ENCODE data around the gene PTH1R. TPM values are rescaled to one million over a fixed set of nuclear protein-coding genes. Genes with fewer than 3 reads are reported as not detected.

Gene PTH1R
- total RNA-seq, 1 experiment from 2014 or later: 0.32 TPM

- CTCF ChIA-PET: no interaction called here
- no peaks in the 10 kb centered on the region for H3K9me3 ChIP-seq (ENCODE audit: control insufficient read depth in 1 of 2, insufficient read depth in 1 of 2, low read depth in 1 of 2, low read length in 2 of 2)
Observed at GRCh38 chr3:46907271-46907670, 29.8 kb downstream of the PTH1R start.

More at GRCh38 chr3:46907271-46907670, 29.8 kb downstream of the PTH1R start:
- Histone ChIP-seq H3K9me2 (ENCODE audit: insufficient read depth) (no peaks in the 10 kb centered on the region), H3K4me3 (replicated peaks in 1 of 2; ENCODE audit: low read depth in 1 of 2, low read length in 2 of 2) (no peak overlapping the region), H3K9ac (ENCODE audit: low read length) (no peak overlapping the region), H3K79me2 (ENCODE audit: insufficient read depth, low read length) (no peaks in the 10 kb centered on the region), H3K27ac (ENCODE audit: low read depth, low read length) (no peak overlapping the region), H2AFZ (ENCODE audit: low read depth, low read length, poor library complexity, severe bottlenecking) (no peak overlapping the region), H4K20me1 (ENCODE audit: insufficient read depth) (no peaks in the 10 kb centered on the region), H3K27me3 (ENCODE audit: insufficient read depth, low read length) (no peaks in the 10 kb centered on the region), H3K36me3 (ENCODE audit: control insufficient read depth in 1 of 2, insufficient read depth in 2 of 2, low read length in 2 of 2) (no peaks in the 10 kb centered on the region), H3K4me2 (ENCODE audit: low read length) (no peak overlapping the region), H3K4me1 (ENCODE audit: control insufficient read depth in 1 of 2, insufficient read depth in 2 of 2, low read length in 2 of 2) (peaks cover 0 to 19% of the 10 kb centered on the region in 2 experiments; a peak in 3 of 4 replicates)
- ATAC-seq (no peak), DNase-seq (ENCODE audit: low read depth, low spot score) (no peak)
- intact Hi-C loops (cut with micrococcal nuclease): no loop called here
- ChIA-PET RAD21 (ENCODE audit: low non-redundant PET in 1 of 2, low total read pairs in 2 of 2, uncharacterized antibody in 2 of 2, unreplicated experiment in 2 of 2) (no interaction called here), POLR2A (no interaction called here)
- no TSS peak for BruUV-seq (replicated peaks)
- no peak for TF ChIP-seq RAD21 (IDR thresholded peaks at IDR 0.05; ENCODE audit: low read depth)
- no peak for TF ChIP-seq ZBTB33 (IDR thresholded peaks at IDR 0.05; ENCODE audit: extremely low read depth, insufficient replicate concordance, low read length)
- no peak for TF ChIP-seq SRF (IDR thresholded peaks at IDR 0.05; ENCODE audit: low read depth)
- no peak for TF ChIP-seq TCF7L2 (IDR thresholded peaks at IDR 0.05; ENCODE audit: borderline replicate concordance, extremely low read depth, insufficient read depth, insufficient read length)
- no peak for TF ChIP-seq EGR1 (IDR thresholded peaks at IDR 0.05; ENCODE audit: low read depth)
- TF ChIP-seq ATF3 (IDR thresholded peaks at IDR 0.05): no peak
- no peak for TF ChIP-seq FOSL1 (IDR thresholded peaks at IDR 0.05; ENCODE audit: low read depth)
- no peak for TF ChIP-seq CBX3 (IDR thresholded peaks at IDR 0.05; ENCODE audit: low read depth)
- no peak for TF ChIP-seq CTCF (IDR thresholded peaks at IDR 0.05 in 2 of 3, conservative IDR thresholded peaks at IDR 0.05 in 1 of 3; ENCODE audit: borderline replicate concordance in 1 of 3, insufficient read depth in 1 of 3, low read depth in 2 of 3, low read length in 2 of 3)
- TF ChIP-seq EZH2 (IDR thresholded peaks at IDR 0.05): no peak
- TF ChIP-seq ELF1 (IDR thresholded peaks at IDR 0.05; ENCODE audit: borderline replicate concordance, low read depth): no peak
- TF ChIP-seq SIN3A (IDR thresholded peaks at IDR 0.05; ENCODE audit: low read depth): no peak
- no peak for TF ChIP-seq EZH2phosphoT487 (IDR thresholded peaks at IDR 0.05; ENCODE audit: borderline replicate concordance)
- TF ChIP-seq YY1 (IDR thresholded peaks at IDR 0.05; ENCODE audit: extremely low read depth, insufficient replicate concordance, low read depth, low read length): no peak
- TF ChIP-seq ZFX (IDR thresholded peaks at IDR 0.05): no peak
- no peak for TF ChIP-seq ZNF274 (IDR thresholded peaks at IDR 0.05; ENCODE audit: low read depth, low read length)
- TF ChIP-seq POLR2A (IDR thresholded peaks at IDR 0.05; ENCODE audit: borderline replicate concordance, extremely low read depth, insufficient read depth, insufficient read length): no peak
- TF ChIP-seq JUND (IDR thresholded peaks at IDR 0.05): no peak

Measured in HCT116 (cell line).